Dermis blood vessel endothelial cell (primary cell): ENCODE data around the gene PPIH. TPM values are rescaled to one million over a fixed set of nuclear protein-coding genes. Genes with fewer than 3 reads are reported as not detected.

Source experiments
- total RNA-seq: library from RNA; depleted of rRNA; stranded (reverse); fragments of >200 nt; gene quantifications from 2 replicates; pipeline ENCODE4 v1.2.3, GENCODE V29; 2014

Gene PPIH
- total RNA-seq, 1 donor from 2014 or later = 22.6 TPM

Other genes starting within 250 kb of the PPIH start
- 0.47 and 1.0 TPM in 2 replicates for gene ZMYND12, start 202.4 kb upstream of the PPIH start, total RNA-seq
- 46.9 and 53.8 TPM in 2 replicates for gene PPCS, start 201.9 kb upstream of the PPIH start, total RNA-seq
- 0.28 and 0.68 TPM in 2 replicates for gene CCDC30, start 195.1 kb upstream of the PPIH start, total RNA-seq
- 555 and 1,168 TPM in 2 replicates for gene YBX1, start 24.0 kb downstream of the PPIH start, total RNA-seq
- 0.05 TPM in 1 of 2 replicates, not detected in the other for gene CLDN19, start 81.8 kb downstream of the PPIH start, total RNA-seq
- 111 and 217 TPM in 2 replicates for gene P3H1, start 108.6 kb downstream of the PPIH start, total RNA-seq
- gene C1orf50, start 108.8 kb downstream of the PPIH start, total RNA-seq = 4.0 and 11.9 TPM in 2 replicates
- not detected in 2 replicates for gene TMEM269, start 126.6 kb downstream of the PPIH start, total RNA-seq
- gene ERMAP, start 158.7 kb downstream of the PPIH start, total RNA-seq = 8.8 and 9.7 TPM in 2 replicates
- 19.1 and 23.3 TPM in 2 replicates for gene SVBP, start 159.0 kb downstream of the PPIH start, total RNA-seq
- gene ZNF691, start 188.2 kb downstream of the PPIH start, total RNA-seq = 8.5 and 17.0 TPM in 2 replicates